DMS79 (cell line): ENCODE data around the gene P2RY13.

Experiments
- DNase-seq: peaks from one replicate; lab custom pipeline; 2025; lab: John Stamatoyannopoulos, UW

Gene P2RY13

DNA sequence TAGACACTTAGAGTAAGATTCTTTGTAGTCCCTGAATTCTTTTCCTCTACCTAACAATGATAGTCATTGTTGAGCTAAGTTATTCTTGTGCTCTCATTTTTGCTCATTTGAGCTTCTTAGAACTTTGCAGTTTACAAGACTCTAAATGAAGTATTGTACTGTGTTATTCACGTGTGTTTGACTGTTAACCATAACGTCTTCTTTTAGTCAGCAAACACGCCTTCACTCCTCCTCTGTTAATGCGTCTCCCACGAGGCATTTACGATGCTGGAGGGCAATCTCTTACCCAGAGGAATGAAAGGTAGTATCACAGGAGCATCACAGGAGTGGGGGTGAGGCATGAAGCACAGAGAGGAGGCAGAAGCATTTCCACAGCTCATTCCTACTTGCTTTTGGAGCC is 36.2 kb downstream of the P2RY13 start:
- DNase-seq, result no peak

DNA sequence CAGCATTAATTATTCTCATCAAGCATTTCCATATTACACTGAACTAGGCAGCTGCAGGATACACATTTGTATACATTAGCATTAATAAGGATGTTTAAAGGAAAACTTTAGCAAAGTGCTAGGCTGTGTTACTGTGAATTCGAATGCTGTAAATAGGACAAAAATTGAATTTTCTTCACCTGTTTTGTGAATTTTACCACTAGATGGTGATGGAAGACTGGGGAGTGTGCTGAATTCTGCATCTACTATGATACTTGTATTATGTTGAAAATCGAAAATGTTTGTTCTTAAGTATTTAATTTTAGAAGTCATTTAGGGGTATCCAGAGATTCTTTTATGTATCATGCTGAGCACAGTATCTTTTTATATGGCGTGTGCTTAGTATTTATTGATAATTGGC is 38.7 kb downstream of the P2RY13 start:
- no peak for DNase-seq

DNA sequence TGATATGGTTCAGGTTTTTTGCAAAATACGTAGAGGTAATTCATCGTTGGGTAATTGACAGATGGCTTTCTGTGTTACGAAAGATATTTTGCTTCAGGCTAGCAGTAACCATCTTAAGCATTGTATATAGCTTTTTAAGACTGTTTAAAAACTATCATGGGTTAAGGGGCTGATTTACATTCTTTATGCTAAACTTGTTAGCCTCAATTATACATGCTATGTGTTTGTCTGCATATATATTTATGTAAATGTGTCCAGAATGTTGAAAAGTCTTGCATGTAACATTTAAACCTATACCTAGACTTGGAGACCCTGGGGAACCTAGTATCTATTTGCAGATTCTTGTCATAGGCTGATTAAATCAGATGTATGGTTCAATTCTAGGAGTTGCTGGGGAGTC is 39.9 kb downstream of the P2RY13 start:
- no peak for DNase-seq

DNA sequence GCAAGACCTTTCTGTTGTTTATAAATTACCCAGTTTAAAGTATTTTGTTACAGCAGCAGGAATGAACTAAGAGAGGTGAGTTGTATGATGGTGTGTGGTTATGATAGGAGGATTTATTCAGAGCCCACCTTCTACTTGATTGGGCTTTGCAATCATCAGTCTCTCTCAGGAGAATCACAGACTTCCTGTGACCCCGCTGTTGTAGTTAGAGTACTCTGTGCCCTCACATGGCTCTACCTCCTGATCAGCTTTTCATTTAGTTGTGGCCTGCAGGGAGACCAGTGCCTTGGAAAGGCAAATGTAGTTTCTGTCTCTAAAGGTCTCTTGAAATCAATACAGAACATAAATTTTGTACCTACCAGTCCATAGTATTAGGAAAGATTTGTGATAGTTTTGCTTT is 43.4 kb downstream of the P2RY13 start:
- no peak for DNase-seq

DNA sequence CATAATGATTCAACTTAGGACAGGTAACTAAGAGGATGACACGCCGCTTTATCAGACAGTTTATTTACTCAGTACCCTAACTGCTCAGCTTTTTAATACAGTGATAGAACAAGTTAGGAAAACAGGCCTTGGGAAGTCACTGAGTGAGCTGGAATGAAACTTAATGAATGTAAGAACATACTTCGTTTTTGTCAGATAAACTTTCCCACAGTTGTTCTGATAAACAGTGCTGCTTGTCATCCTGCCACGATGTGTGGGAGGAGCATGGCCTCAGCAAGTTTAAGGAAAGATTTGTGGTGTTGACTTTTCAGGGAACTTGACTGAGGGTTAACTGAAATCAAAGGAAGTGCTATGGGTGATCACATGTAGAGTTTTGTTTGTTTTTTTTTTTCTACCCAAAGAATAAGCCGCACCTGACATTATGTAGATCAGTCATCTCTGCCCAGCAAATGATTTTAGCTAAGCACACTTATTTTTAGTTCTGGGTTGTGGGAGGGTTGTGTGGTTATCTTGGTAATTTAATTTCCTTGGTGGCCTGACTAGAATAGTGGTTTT is 45.4 kb downstream of the P2RY13 start:
- DNase-seq, result no peak

DNA sequence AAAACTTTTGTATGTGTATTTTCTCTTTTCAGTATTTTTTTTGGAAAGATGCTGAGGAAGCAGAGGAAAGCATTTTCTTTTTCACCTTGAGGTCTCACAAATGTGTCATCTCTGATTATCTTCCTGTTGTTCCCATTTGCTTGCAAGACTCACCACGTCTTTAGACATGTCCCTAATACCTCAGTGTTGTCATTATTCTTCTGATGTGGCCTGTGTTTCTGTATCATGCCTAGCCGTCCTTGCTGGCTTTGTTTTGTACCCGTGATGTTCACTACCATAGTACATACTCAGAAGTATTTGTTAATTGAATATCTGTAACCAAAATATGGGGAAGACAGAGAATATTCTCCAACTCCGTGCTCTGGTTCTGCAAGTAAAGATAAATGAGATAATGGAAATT is 46.0 kb downstream of the P2RY13 start:
- no peak for DNase-seq

DNA sequence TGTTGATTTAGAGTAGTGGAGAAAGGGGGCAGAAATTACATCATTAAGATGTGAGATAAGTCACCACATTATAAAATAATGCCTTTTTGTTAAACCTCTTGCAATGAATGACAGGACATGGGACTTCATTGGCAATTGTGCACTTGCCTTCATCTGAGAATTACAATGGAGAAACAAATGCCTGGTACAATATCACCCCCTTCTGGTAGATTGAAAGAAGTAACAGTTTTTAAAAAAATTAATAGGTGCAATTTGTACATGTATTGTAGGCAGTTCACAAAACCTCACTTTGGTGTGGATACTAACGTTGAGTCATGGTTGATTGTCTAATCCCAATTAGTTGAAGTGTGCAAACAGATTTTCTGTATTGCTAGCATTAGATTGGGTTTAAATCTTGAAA is 46.4 kb downstream of the P2RY13 start:
- DNase-seq, result no peak

DNA sequence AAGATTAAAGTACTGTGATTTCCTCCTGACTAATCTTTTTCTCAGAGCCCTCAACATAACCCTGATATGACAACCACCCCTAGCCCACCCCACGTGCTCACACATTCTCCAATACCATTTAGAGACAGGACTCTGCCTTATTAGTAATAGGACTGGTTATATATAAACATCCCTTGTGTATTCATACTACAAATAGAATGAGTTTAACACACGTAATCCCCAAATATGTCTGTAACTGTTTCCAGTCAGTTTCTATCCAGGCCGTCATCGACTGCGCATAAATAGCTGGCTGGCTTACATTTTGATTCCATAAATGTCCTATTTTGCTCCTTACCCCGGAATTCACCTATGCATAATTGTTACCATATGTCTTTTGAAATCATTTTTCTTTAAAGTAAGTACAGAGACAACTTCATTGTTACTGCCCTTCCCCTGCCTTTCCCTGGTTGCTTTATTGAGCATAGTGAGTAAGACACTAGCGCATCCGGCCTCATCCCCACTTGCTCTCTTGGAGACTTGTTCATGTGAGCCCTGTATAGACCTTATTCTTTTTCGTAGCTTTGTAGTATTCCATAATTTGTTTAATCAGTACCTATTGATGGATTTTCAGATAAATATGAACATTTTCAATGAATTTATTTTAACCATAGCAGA is 47.6 kb downstream of the P2RY13 start:
- DNase-seq, result no peak

DNA sequence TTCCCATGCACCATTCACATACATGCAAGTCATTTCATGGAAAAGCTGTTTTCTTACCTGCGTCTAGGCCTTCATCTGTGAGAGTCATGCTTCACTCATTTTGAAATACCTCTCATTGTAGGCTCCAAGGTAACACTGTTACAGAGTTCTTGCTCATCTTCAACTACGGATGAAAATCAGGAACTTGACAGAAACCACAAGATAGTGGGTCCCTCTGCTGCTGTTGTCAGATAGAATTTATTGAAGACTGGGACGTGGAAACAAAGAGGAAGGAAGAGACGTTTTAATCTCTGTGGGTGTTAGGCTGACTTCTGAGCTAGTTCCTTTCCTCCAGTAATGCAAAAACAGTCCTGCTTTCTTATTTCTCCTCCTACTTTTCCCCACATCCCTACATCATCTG is 51.1 kb downstream of the P2RY13 start, which contains the start of gene P2RY14:
TSS of gene P2RY14 (minus strand) at position 313 of the 400 bp plus-strand sequence. CDS start 64,226 bp downstream, outside the sequence.
- no peak for DNase-seq

DNA sequence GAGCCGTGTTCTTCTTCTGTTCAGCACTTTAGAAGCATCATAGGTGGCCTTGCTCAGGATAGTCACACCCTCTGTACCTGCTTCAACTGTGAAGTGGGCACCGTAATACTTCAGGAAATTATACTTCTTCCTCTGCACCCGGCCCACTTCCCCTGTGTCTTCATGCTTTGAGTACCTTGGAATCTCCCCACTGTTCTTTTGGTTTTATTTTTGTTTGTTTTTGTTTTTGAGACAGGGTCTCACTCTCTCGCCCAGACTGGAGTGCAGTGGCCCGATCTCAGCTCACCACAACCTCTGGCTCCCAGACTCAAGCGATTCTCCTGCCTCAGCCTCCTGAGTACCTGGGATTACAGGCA is 52.7 kb downstream of the P2RY13 start:
- DNase-seq, result no peak
